RWPE1 (cell line): ENCODE results near the gene NR1D2.

Source experiments
- CTCF ChIA-PET: fragments of 350-600 bp; sonication (Branson Sonifier 250); formaldehyde crosslinking; extraction: SDS; loops from one replicate; lab custom pipeline; 2021; lab: Yijun Ruan, JAX
- POLR2A ChIA-PET: fragments of 400-600 bp; formaldehyde crosslinking; extraction: SDS; loops from one replicate; lab custom pipeline; 2020; ENCODE audit warnings: antibody characterized with exemption; ENCODE audit not compliant: low non-redundant PET; lab: Yijun Ruan, JAX
- DNase-seq: peaks from one replicate; pipeline ENCODE4 v3.0.0; 2012; ENCODE audit warnings: low spot score
- H3K27ac ChIP-seq: fragments of 450-650 bp; 2 replicates; pipeline ENCODE4 v1.5.1; 2017
- TF ChIP-seq, protein P1 (sequence below): fragments of 450-650 bp; conservative IDR thresholded peaks from 2 replicates; pipeline ENCODE4 v1.5.1; 2017; ENCODE audit warnings: low read depth, mild to moderate bottlenecking

NR1D2 gene

DNA sequence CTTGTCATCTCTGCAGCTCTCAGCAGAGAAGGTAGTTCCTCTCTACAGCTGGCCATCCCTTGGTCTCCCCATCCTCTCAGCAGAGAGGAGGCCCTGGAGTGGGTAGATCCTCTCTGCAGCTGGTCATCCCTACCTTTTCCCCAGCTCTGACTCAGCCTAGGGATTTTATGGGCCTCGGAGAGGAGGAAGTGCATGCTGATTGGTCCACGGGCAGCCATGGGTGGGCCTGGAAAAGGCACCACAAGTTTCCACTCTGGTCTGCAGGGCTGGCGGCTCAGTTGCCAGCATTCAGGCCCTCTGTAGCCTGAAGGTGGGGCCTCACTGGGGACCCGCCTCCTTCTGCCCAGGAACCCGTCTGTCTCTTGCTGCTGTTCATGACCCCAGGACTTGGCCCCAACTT, 36.9 kb downstream of the NR1D2 start:
- POLR2A ChIA-PET, result no interaction called here
- CTCF ChIA-PET, result no interaction called here

DNA sequence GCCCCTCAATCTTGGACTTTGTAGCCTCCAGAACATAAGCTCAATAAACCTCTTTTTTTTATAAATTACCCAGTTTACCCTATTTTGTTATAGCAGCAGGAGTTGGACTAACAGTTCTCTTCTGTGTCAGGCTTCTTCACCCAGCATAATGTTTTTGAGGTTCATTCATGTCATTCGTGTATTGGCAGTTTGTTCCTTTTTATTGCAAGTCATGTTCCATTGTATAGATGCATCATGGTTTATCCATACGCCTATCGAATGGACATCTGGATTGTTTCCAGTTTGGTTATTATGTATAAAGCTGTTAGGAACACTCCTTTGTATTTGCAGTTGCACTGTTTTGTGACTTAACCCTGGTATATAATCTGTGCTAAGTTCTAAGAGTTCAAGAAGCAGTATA, 39.8 kb downstream of the NR1D2 start:
- CTCF ChIA-PET, result no interaction called here
- no peak overlapping the region for H3K27ac ChIP-seq
- POLR2A ChIA-PET, result no interaction called here
- TF ChIP-seq, protein P1, sequence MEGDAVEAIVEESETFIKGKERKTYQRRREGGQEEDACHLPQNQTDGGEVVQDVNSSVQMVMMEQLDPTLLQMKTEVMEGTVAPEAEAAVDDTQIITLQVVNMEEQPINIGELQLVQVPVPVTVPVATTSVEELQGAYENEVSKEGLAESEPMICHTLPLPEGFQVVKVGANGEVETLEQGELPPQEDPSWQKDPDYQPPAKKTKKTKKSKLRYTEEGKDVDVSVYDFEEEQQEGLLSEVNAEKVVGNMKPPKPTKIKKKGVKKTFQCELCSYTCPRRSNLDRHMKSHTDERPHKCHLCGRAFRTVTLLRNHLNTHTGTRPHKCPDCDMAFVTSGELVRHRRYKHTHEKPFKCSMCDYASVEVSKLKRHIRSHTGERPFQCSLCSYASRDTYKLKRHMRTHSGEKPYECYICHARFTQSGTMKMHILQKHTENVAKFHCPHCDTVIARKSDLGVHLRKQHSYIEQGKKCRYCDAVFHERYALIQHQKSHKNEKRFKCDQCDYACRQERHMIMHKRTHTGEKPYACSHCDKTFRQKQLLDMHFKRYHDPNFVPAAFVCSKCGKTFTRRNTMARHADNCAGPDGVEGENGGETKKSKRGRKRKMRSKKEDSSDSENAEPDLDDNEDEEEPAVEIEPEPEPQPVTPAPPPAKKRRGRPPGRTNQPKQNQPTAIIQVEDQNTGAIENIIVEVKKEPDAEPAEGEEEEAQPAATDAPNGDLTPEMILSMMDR, result no peak
- DNase-seq, result no peak

More for the DNA sequence above, 36.9 kb downstream of the NR1D2 start:
- TF ChIP-seq, protein P1, result no peak
- DNase-seq, result no peak
- no peak overlapping the region for H3K27ac ChIP-seq

DNA sequence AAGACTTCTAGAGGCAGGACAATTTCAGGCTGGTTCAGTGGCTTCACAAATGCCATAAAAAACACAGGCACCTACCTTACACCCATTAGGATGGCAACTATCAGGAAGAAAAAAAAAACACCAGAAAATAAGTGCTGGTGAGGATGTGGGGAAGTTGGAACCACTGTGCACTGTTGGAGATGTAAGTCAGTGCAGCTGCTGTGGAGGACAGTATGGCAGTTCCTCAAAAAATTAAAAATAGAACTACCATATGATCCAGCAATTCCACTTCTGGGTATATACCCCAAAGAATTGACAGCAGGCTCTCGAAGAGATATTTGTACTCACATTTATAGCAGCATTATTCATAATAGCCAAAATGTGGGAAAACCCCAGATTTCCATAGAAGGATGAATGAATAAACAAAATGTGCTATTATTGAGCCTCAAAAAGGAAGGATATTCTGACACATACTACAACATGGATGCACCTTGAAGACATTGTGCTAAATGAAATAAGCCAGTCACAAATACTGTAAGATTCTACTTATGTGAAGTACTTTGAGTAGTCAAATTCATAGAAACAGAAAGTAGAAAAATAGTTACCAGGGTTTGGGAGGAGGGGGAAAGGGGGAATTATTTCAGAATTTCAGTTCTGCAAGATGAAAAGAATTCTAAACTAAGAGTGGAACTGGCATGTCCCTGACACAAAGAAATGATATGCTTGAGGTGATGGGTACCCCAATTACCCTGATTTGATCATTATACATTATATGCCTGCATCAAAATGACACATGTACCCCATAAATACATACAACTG, 40.9 kb downstream of the NR1D2 start:
- no peak overlapping the region for H3K27ac ChIP-seq
- DNase-seq, result no peak
- ChIA-PET CTCF (interaction anchor here (0.7 kb wide), 1 partner anchor 755 kb away, joined by 7 read pairs; no protein-coding TSS in a partner anchor), POLR2A (no interaction called here)
- TF ChIP-seq, protein P1, result no peak

DNA sequence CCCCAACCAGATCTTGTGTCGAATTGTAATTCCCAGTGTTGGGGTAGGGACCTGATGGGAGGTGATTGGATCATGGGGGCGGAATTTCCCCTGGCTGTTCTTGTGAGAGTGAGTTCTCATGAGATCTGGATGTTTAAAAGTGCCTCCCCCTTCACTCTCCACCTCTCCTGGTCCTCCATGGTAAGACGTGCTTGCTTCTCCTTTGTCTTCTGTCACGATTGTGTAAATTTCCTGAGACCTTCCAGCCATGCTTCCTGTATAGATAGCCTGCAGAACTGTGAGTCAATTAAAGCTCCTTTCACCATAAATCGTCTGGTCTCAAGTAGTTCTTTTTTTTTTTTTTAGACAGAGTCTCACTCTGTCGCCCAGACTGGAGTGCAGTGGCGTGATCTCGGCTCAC, 42.3 kb downstream of the NR1D2 start:
- H3K27ac ChIP-seq, result no peak overlapping the region
- POLR2A ChIA-PET, result no interaction called here
- TF ChIP-seq, protein P1, result no peak
- CTCF ChIA-PET, result no interaction called here
- no peak for DNase-seq

DNA sequence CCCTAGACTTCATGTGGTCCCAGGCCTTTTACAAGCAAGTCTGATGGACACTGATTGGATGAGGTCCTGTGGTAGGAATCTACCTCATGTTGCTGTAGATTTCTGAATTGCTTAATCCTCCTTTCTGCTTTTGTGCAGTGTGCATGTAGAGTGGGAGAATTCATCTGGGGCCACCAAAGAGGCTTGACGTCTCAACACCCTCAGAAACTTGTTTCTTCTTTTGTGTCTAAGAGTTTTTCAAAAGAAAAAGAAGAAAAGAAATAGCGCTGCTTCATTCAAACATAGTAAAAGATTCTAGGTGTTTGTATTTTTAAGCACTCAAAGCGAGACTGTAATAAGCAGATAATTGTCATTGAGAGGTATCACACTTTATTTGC, 46.2 kb downstream of the NR1D2 start:
- ChIA-PET POLR2A (no interaction called here), CTCF (no interaction called here)
- no peak for DNase-seq
- TF ChIP-seq, protein P1, result no peak
- H3K27ac ChIP-seq, result no peak overlapping the region

DNA sequence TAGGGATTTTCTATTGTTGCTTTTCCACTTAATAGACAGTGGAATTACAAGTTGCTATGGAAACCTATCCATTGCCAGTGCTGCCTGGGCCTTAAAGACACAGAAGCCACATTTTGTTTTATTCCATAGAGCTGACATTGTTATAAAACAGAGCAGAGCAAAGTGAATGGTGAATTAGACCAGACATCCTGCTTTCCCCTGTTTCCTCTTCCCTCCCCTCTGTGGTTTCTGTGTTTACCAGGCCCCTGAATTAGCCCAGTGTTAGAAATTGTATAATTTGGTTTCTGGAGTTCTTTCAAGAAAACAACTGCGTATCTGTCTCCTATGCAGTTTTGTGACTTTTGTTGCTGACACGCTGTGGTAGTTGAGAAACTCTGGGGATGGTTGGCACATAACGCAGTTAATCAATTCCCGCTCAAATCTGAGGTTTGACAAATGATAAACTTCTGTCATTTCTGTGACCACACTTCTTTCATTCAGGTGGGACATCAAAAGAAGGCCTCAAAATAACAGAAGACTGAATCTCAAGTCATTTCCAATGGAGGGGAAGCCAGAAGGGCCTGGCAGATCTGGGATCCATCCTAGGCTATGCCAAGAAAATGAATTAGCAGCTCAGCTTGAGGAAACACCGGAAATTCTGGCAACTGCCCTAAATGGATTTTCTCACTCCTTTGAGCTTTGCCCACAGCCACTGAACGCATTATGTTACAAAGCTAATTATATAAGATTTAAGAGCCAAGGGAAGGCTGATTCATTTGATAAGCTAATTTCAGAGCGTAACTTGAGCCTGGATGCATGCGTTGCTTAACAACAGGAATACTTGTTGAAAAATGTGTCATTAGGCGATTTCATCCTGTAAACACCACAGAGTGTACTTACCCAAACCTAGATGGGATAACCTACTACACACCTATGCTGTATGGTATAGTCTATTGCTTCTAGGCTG, 46.9 kb downstream of the NR1D2 start:
- CTCF ChIA-PET, result no interaction called here
- POLR2A ChIA-PET, result no interaction called here
- DNase-seq, result no peak
- no peak overlapping the region for H3K27ac ChIP-seq
- TF ChIP-seq, protein P1, result no peak
